Activated T-cell treated with anti-CD3 and anti-CD28 coated beads, Interleukin-2, amount 50 U/mL, for 48 hours (primary cell): ENCODE data around the gene ZFHX3.
"Not testable (repeated sequence)": the region's sequence is repeated elsewhere in the genome, so short reads cannot be mapped to it uniquely, and the experiment has no call there.

Experiments used
- DNase-seq, 2 experiments: peaks; one replicate each; pipeline ENCODE4 v3.0.0-alpha.2; 2020

The ZFHX3 gene

DNA sequence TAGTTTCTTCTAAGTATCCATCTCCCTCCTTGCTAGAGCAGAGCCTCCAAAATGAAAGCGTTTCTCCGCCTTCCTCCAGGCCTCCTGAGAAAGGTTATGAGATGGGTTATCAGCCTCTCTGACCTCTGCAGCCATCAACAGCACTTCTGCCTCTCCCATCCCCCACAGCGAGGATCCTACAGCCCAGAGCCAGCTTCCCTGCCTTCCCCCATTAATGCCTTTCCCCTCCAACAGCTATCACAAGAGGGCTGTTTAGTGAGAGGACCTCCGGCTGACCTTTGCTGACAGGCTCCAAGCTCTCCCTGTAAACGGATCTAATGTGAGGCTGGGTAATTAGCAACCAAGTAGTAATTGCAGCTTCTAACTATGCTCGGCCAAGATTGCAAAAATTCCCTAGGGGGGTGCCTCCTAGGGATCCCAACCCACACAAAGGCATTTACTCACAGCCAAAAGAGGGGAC lies 55.8 kb downstream of the ZFHX3 start:
- DNase-seq = no peak

DNA sequence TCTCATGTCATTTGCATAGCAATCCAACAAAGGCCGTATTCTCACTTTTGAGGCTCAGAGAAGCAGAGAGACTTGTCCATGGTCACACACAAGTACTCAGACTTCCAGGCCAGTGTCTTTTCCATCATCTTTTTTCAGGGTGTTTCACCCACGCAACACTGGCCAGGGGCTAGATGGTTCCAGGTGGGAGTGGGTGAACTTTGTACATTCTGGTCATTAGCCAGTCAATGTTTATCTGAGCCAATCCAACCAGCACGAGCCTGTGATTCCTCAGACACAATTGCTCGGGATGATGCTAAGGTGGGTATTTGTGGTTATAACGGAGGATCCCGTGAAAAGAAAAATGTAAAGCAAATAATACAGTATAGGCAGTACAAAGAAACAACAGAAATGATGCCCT lies 56.3 kb downstream of the ZFHX3 start:
- DNase-seq = no peak

GRCh38 chr16:72991211-72991610 lies 56.7 kb downstream of the ZFHX3 start:
- DNase-seq = no peak

DNA sequence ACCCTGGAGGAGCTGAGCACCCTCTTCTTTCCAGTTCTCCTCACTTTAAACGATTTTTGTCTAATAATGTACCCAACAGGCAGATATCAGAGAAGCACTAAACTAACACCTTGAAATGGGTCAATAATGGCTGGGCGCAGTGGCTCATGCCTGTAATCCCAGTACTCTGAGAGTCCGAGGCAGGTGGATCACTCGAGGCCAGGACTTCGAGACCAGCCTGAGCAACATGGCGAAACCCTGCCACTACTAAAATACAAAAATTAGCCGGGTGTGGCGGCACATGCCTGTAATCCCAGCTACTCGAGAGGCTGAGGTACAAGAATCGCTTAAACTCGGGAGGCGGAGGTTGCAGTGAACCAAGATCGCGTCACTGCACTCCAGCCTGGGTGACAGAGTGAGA lies 57.4 kb downstream of the ZFHX3 start:
- DNase-seq = no peak

GRCh38 chr16:72989579-72990551 lies 58.1 kb downstream of the ZFHX3 start:
- DNase-seq = no peak

- DNase-seq = not testable (repeated sequence)
These were observed 58.7 kb downstream of the ZFHX3 start for GRCh38 chr16:72989203-72989578.

- no peak for DNase-seq
These were observed 59.4 kb downstream of the ZFHX3 start for GRCh38 chr16:72988569-72988968.

DNA sequence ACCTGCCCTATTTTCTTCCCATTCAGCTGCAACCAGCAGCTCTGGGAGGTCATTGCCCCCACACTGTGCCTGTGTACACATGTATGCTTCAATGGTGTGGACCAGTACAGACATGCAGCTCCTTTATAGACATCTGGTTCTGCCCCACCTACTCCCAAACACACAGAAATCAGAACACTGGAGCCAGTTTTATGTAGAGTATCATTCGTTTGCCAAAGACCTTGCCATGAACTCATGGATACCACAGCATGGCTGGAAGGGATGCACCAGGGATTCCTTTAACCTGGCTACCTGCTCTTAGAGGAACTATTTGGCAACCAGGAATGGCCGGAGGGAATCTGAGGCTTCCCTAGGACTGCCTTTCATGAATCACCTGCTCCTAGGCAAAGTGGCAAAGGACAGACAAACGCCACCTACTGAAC lies 60.4 kb downstream of the ZFHX3 start:
- DNase-seq = no peak

DNA sequence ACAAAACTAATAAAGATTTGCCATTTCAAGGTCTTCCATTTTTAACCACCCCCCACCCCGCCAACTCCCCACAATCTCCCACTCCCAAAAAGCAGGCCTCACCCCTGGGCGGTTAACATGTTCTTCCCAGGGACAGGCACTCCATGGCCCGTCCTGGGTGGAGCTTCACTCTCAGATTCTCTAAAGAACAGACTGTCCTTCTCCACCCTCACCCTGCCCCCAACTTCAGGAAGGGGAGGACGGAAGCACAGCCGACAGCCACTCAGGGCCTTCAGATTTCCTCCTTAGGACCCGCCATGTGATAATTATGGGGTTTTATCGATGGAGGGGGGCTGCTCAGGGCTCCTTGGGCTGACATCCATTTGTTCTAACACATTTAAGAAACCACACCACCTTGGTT lies 61.9 kb downstream of the ZFHX3 start:
- DNase-seq = no peak

- DNase-seq = no peak
These were observed 62.6 kb downstream of the ZFHX3 start for GRCh38 chr16:72985148-72985941.

DNA sequence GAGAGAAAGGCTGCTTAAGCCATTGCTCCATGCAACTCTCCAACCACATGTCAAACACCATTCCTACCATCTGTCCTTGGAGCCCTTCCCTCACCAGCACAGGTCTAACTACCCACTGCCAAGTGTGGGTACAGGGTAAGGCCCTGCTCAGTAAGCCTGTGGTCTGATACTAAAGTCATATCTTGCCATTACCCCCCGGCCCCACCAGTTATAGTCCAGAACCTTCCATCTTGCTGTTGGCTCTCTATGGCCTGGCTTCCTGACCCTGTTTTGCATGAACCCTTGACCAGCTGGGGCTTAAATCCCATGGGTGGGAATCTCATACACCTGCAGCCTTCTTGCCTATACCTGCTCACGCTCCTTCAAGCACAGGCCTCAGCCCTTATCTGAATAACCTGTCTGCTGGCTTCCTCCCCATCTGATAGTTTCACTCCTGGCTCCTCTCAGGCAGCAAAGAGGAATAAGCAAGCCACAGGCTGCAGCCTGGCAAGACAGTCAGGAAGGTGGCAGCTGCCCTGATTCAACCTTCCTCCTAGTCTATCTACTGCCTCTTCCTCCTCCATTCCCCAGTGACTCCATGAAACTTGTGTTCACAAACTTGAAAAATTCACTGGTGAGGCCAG lies 64.1 kb downstream of the ZFHX3 start:
- no peak for DNase-seq

DNA sequence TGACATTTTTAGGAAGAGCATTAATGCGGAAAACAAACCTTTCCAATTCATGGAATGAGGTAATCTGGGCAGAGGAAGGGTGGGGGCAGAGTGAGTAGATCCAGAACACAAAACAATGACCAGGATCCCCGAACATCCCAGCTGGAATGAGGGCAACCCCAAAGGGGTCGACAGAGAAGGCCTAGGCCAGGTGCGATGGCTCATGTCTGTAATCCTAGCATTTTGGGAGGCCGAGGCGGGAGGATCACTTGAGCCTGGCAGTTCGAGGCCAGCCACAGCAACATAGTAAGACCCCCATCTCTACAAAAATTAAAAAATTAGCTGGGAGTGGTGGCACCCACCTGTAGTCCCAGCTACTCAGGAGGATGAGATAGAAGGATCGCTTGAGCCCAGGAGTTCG lies 64.7 kb downstream of the ZFHX3 start:
- no peak for DNase-seq

DNA sequence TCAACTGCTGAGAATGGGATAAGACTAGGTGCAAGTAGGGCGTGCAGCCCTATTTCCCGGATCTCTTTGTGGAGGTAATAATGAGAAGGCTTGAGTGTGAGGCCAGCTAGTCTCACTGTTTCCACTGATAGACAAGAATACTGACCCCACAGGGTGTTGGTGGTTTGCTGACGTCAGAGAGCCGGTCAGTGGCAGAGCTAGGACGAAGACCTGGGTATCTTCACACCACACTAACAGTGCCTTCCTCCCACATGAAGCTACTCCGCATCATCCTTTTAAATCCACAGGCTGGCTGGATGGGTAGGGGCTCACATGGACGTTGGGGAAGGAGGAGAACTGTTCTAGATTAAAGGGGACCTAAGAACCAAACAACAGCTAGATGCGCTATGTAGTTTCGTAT lies 68.0 kb downstream of the ZFHX3 start:
- no peak for DNase-seq

- DNase-seq = no peak
These were observed 69.7 kb downstream of the ZFHX3 start for GRCh38 chr16:72978212-72978611.

DNA sequence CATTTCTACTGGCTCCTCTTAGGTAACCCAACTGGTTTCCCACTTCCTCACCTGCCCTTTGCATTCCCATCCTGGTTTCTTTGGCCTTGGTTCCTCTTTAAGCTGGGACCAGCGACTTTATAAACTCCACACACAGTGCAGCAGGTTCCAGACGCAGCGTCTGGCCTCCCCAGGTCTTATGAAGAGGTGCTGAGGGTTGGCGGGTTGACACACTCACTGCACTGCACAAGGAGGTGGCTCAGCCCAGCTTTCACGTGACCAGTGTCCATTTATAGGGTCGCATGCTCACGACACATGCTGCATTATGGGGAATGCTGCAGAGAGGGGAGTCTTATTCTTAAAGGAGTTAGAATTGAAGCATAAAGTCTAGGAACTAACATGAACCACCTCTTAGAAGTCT lies 70.8 kb downstream of the ZFHX3 start:
- no peak for DNase-seq

GRCh38 chr16:72976438-72977064 lies 71.4 kb downstream of the ZFHX3 start:
- no peak for DNase-seq

- DNase-seq = no peak
These were observed 72.0 kb downstream of the ZFHX3 start for GRCh38 chr16:72975809-72976437.

DNA sequence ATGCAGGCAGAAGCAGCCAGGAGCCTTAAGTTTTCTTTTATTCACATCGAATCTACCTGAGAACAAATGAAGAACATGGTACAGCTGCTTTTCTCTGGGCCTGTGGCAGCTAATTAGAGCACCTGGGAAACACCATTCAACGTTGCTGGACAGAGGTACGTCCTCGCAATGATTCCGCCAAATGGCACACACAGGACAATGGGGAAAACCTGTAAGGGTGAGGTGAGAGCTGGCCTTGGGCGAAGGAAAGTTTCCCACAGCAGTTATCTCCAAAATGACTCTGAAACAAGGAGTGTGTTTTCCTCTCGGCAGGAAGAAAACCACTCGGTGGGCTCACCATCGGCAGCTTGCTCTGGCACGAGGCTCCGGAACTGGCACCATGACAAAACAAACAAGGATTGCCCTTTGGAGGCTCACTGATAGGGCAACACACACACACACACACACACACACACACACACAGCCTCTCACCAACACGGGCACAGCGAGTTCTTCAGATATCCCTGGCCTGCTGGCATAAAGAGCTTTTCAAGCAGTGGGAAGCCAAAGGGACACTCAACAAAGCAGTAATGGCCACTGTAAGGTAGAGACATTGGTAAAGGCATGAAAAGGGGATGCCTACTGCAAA lies 73.7 kb downstream of the ZFHX3 start:
- DNase-seq = no peak

GRCh38 chr16:72972878-72973571 lies 74.9 kb downstream of the ZFHX3 start:
- no peak for DNase-seq

DNA sequence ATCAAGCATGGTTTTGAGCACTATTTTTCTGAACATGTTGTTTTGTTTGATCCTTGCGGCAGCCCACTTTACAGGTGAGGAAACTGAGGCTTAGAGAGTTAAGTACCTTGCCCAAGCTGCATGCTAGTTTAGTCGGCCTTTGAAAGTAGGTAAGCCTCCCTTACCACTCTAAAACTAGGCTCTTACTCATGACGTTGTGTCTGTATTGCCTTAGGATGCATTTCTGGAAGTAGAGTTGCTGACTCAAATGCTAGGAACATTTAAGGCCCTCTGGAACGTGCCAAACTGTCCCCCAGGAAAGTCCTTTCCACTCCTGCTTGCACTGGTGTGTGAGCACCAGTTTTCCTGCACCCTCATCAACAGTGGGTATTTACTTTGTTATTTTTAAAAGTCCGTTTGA lies 76.6 kb downstream of the ZFHX3 start:
- DNase-seq = no peak

DNA sequence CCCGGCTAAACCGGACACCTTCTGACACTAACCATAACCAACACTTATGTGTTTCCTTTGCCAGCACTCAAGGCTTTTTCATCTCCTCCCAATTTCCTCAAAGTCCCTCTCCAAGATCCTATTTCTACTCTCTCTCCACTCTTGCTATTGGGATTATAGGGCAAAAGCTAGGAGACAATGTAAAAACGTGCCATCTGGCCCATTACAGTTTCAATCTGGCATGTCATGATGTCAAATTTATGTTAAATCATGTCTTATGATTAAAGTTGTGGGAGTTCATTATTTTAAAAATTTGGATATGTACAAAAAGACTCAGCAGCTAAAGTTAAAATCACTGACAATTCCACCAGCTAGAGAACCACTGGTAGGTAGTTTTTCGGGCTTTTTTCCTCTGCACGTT lies 77.3 kb downstream of the ZFHX3 start:
- no peak for DNase-seq
